K562 (cell line): ENCODE results near the gene SPIB. TPM values are rescaled to one million over a fixed set of nuclear protein-coding genes. Genes with fewer than 3 reads are reported as not detected.

ENCODE experiments used
- ATAC-seq: fragments of 200-7000 bp; cut with Tn5 transposase; 3 replicates; pipeline ENCODE4 v1.9.1; 2020; ENCODE audit warnings: moderate library complexity
- BruUV-seq: library from RNA; stranded (reverse); fragments of 400-500 nt; replicated peaks from 2 replicates; lab custom pipeline; 2021; lab: Mats Ljungman, UMichigan
- CTCF ChIA-PET: fragments of 300-600 bp; formaldehyde crosslinking; extraction: SDS; loops from one replicate; lab custom pipeline; 2021; ENCODE audit warnings: low intra/inter-chr PET ratio; lab: Yijun Ruan, JAX
- POLR2A ChIA-PET: fragments of 300-600, 350-650 bp; sonication (Branson Sonifier 250); formaldehyde crosslinking; extraction: SDS; loops from one replicate; lab custom pipeline; 2021; ENCODE audit warnings: antibody characterized with exemption, inconsistent platforms; lab: Yijun Ruan, JAX
- DNase-seq, 4 experiments: peaks; one replicate each; pipeline versions ENCODE4 v3.0.0 to v3.0.0-alpha.2; 2011 to 2018; ENCODE audit warnings: low spot score in 3 of 4, mixed read lengths in 3 of 4; ENCODE audit errors: extremely low read depth in 1 of 4
- FAIRE-seq: peaks from 2 replicates; lab custom pipeline; 2011; peaks lifted over from hg19 to GRCh38; lab: Jason Lieb, UNC
- H2AFZ ChIP-seq: 2 replicates; pipeline ENCODE4 v1.6.0; 2011; ENCODE audit warnings: low read depth, low read length, control low read depth, inconsistent platforms
- H3K27ac ChIP-seq: fragments of 200-600 bp; 3 replicates; pipeline ENCODE4 v1.8.0; 2011; ENCODE audit warnings: low read depth, mild to moderate bottlenecking, control low read depth, inconsistent platforms, low read length, moderate library complexity, mixed read lengths; ENCODE audit errors: extremely low read depth
- H3K27me3 ChIP-seq, 2 experiments: fragments of 300-600 bp in 1 of 2; 2 replicates in 1 of 2; 3 replicates in 1 of 2; pipeline versions ENCODE4 v1.6.0 to v1.8.0; 2011; ENCODE audit warnings: inconsistent platforms in 2 of 2, low read length in 2 of 2, mild to moderate bottlenecking in 1 of 2, mixed read lengths in 1 of 2, moderate library complexity in 1 of 2; ENCODE audit not compliant: control insufficient read depth in 2 of 2, insufficient read depth in 2 of 2
- H3K36me3 ChIP-seq: fragments of 300-600 bp; 3 replicates; pipeline ENCODE4 v1.8.0; 2011; ENCODE audit warnings: mild to moderate bottlenecking, low read length, inconsistent platforms; ENCODE audit not compliant: control insufficient read depth, insufficient read depth
- H3K4me1 ChIP-seq, 2 experiments: fragments of 200-600 bp in 1 of 2; replicated peaks in 1 of 2; 2 replicates in 1 of 2; 3 replicates in 1 of 2; pipeline versions ENCODE4 v1.5.1 to v1.8.0; 2011; ENCODE audit warnings: inconsistent platforms in 2 of 2, low read length in 2 of 2, mild to moderate bottlenecking in 1 of 2, mixed read lengths in 1 of 2, moderate library complexity in 1 of 2; ENCODE audit not compliant: control insufficient read depth in 2 of 2, insufficient read depth in 2 of 2
- H3K4me2 ChIP-seq: 2 replicates; pipeline ENCODE4 v1.6.1; 2011; ENCODE audit warnings: low read length, control low read depth, inconsistent platforms, mixed read lengths; ENCODE audit not compliant: insufficient read depth
- H3K4me3 ChIP-seq: fragments of 200-600 bp; sonication (generic), shearing (Covaris generic); 2 replicates; pipeline ENCODE4 v1.5.1; 2016; ENCODE audit warnings: control low read depth, inconsistent platforms
- H3K79me2 ChIP-seq: fragments of 200-600 bp; 3 replicates; pipeline ENCODE4 v1.8.0; 2011; ENCODE audit warnings: low read length, inconsistent platforms; ENCODE audit not compliant: control insufficient read depth, insufficient read depth
- H3K9ac ChIP-seq, 2 experiments: 2 replicates each; pipeline versions ENCODE4 v1.6.0 to v1.6.1; 2011; ENCODE audit warnings: low read depth in 2 of 2, low read length in 2 of 2, control low read depth in 1 of 2, inconsistent platforms in 1 of 2, mild to moderate bottlenecking in 1 of 2, mixed read lengths in 1 of 2; ENCODE audit not compliant: insufficient read depth in 1 of 2
- H3K9me1 ChIP-seq: one replicate; pipeline ENCODE4 v1.6.0; 2011; ENCODE audit warnings: inconsistent platforms, mild to moderate bottlenecking, low read length, moderate library complexity; ENCODE audit not compliant: control insufficient read depth, insufficient read depth
- H3K9me3 ChIP-seq: replicated peaks from 2 replicates; pipeline ENCODE4 v1.5.1; 2011; ENCODE audit warnings: low read depth, low read length, inconsistent platforms; ENCODE audit not compliant: control insufficient read depth, insufficient read depth
- H4K20me1 ChIP-seq: replicated peaks from 2 replicates; pipeline ENCODE4 v1.6.1; 2011; ENCODE audit warnings: low read length, inconsistent platforms, mixed read lengths; ENCODE audit not compliant: control insufficient read depth, insufficient read depth
- CEBPB ChIP-seq: fragments of 450-650 bp; IDR thresholded peaks from 2 replicates; pipeline ENCODE4 v1.6.1; 2016; ENCODE audit warnings: missing genetic modification characterization, missing compliant biosample characterization
- EGR1 ChIP-seq: fragments of 450-650 bp; conservative IDR thresholded peaks from 2 replicates; pipeline ENCODE4 v1.6.1; 2017; ENCODE audit warnings: mild to moderate bottlenecking
- ELF1 ChIP-seq: fragments of 200-800 bp; sonication (Bioruptor generic); IDR thresholded peaks from 2 replicates; pipeline ENCODE4 v1.6.1; 2016; ENCODE audit warnings: missing genetic modification characterization, missing compliant biosample characterization
- HDAC1 ChIP-seq, 2 experiments: fragments of 450-650 bp; IDR thresholded peaks; 2 replicates each; pipeline ENCODE4 v1.6.1; 2016 to 2017; ENCODE audit warnings: inconsistent platforms in 1 of 2, mild to moderate bottlenecking in 1 of 2, moderate library complexity in 1 of 2
- HOMEZ ChIP-seq: fragments of 250-450 bp; sonication (Bioruptor Pico); IDR thresholded peaks from 2 replicates; pipeline ENCODE4 v1.4.0; 2020; ENCODE audit warnings: mild to moderate bottlenecking, moderate library complexity
- HOXB6 ChIP-seq: fragments of 250-450 bp; sonication (Bioruptor Pico); IDR thresholded peaks from 2 replicates; pipeline ENCODE4 v1.5.1; 2022; ENCODE audit warnings: mild to moderate bottlenecking, borderline replicate concordance
- KDM1A ChIP-seq, 2 experiments: fragments of 450-650 bp; IDR thresholded peaks; 2 replicates each; pipeline ENCODE4 v1.6.1; 2016; ENCODE audit warnings: mild to moderate bottlenecking in 2 of 2
- MTA2 ChIP-seq: fragments of 450-650 bp; IDR thresholded peaks from 2 replicates; pipeline ENCODE4 v1.6.1; 2016; ENCODE audit warnings: low read depth
- POLR2A ChIP-seq: fragments of 450-650 bp; conservative IDR thresholded peaks from 2 replicates; pipeline ENCODE4 v1.6.1; 2016
- PYGO2 ChIP-seq: fragments of 450-650 bp; IDR thresholded peaks from 2 replicates; pipeline ENCODE4 v1.6.1; 2016; ENCODE audit warnings: mild to moderate bottlenecking, missing genetic modification characterization, moderate library complexity, missing compliant biosample characterization
- RBFOX2 ChIP-seq: fragments of 200-400 bp; formaldehyde crosslinking; IDR thresholded peaks from 2 replicates; pipeline ENCODE4 v1.6.1; 2017; ENCODE audit warnings: low read depth, mild to moderate bottlenecking, low read length, moderate library complexity
- TAF15 ChIP-seq: fragments of 200-400 bp; formaldehyde crosslinking; IDR thresholded peaks from 2 replicates; pipeline ENCODE4 v1.6.1; 2017; ENCODE audit warnings: mild to moderate bottlenecking, low read depth, low read length, moderate library complexity
- ZBTB2 ChIP-seq: fragments of 450-650 bp; IDR thresholded peaks from 2 replicates; pipeline ENCODE4 v1.6.1; 2016; ENCODE audit warnings: antibody characterized with exemption
- ZBTB7A ChIP-seq: IDR thresholded peaks from 2 replicates; pipeline ENCODE4 v1.6.1; 2011; ENCODE audit warnings: low read depth, mild to moderate bottlenecking, low read length, moderate library complexity, borderline replicate concordance; ENCODE audit not compliant: control insufficient read depth
- ZNF134 ChIP-seq: fragments of 250-450 bp; sonication (Bioruptor Pico); conservative IDR thresholded peaks from 2 replicates; pipeline ENCODE4 v1.4.0; 2020
- ZNF551 ChIP-seq: fragments of 250-450 bp; sonication (Bioruptor Pico); IDR thresholded peaks from 2 replicates; pipeline ENCODE4 v1.5.0; 2021; ENCODE audit warnings: mild to moderate bottlenecking, moderate library complexity
- ZNF740 ChIP-seq, 3 experiments: fragments of 200-800 bp in 1 of 3; sonication (Bioruptor generic) in 1 of 3; sonication (generic) in 1 of 3; formaldehyde crosslinking in 1 of 3; IDR thresholded peaks; 2 replicates each; pipeline versions ENCODE4 v1.6.1 to v1.8.0; 2016 to 2022; ENCODE audit warnings: mild to moderate bottlenecking in 2 of 3, missing compliant biosample characterization in 2 of 3, missing genetic modification characterization in 2 of 3, missing genetic modification reagents in 1 of 3
- ZNF778 ChIP-seq: fragments of 450-650 bp; formaldehyde crosslinking; IDR thresholded peaks from 2 replicates; pipeline ENCODE4 v1.4.0; 2020; ENCODE audit warnings: mild to moderate bottlenecking, moderate library complexity
- WGBS: fragments of 100-300 bp; shearing (Covaris generic); methylation state at CpG from one replicate; pipeline ENCODE4 v1.1.6; 2016; ENCODE audit warnings: low coverage, mixed read lengths; ENCODE audit not compliant: insufficient coverage; ENCODE audit errors: missing lambda C conversion rate; 5-methylcytosine and 5-hydroxymethylcytosine counted together
- in situ Hi-C: fragments of 300-500 bp; cut with MboI; formaldehyde crosslinking; loops from 4 replicates; pipeline ENCODE4 v1.15.0; 2018; ENCODE audit warnings: inconsistent platforms, mixed read lengths
- intact Hi-C: fragments of 100-400 bp; cut with micrococcal nuclease; formaldehyde crosslinking; loops from 2 replicates; pipeline ENCODE4 v1.14.2; 2022
- polyA plus RNA-seq, 8 experiments: library from polyadenylated mRNA; depleted of rRNA in 4 of 8; stranded (reverse) in 5 of 8; unstranded in 3 of 8; fragments of >200 nt; fragmentation: Nextera tagmentation in 2 of 8; fragmentation: Illumina TruSeq in 1 of 8; extraction: Ambion mirVana in 2 of 8; extraction: Trizol in 1 of 8; gene quantifications; 2 replicates each; pipeline versions ENCODE4 v1.2.1 to v1.2.3, GENCODE V29; 2011 to 2014; ENCODE audit warnings: inconsistent platforms in 1 of 8, missing spikeins in 1 of 8
- total RNA-seq, 7 experiments: library from RNA; depleted of rRNA in 6 of 7; stranded (reverse); fragments of >200 nt in 6 of 7; fragmentation: Illumina TruSeq in 2 of 7; extraction: Trizol in 2 of 7; gene quantifications; 2 replicates each; pipeline versions ENCODE4 v1.2.1 to v1.2.3, GENCODE V29; 2011 to 2021; ENCODE audit warnings: low replicate concordance in 1 of 7

SPIB gene
- total and polyA plus RNA-seq, 9 of the 15 experiments (the other 6 are each of a cell fraction or from before 2014, with no cell fraction given) = 0.06 to 1.0 (median 0.43) TPM; not detected in 1

DNA sequence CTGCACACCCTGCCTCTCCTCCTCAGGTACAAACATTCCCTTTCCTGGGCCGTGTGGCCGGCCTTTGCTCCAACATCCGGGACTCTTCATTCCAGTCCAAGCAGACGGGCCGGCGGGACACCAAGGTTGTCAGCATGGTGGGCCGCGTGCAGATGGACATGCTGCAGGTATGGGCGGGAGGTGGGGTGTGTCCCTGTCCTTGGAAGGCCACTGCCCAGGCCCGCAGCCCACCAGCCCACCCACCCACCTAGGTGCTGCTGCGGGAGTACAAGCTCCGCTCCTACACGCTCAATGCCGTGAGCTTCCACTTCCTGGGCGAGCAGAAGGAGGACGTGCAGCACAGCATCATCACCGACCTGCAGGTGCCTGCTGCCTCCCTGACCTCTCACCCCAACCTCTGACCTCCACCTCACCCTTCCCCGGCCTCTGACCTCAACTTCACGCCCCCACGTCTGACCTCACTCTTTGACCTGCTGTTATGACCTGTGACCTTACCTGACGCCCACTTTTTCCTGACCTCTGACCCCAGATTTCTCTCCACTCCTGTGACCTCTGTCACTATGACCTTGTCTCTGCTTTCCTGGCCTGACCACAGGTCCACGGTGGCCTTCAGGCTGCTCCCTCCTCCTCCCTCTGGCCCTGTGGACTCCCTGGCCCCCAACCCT is 12.4 kb upstream of the SPIB start:
- Histone ChIP-seq H3K79me2 (no peaks in the 10 kb centered on the region), H2AFZ (no peak overlapping the region), H4K20me1 (no peaks in the 10 kb centered on the region), H3K4me2 (no peak overlapping the region), H3K9me1 (no peaks in the 10 kb centered on the region), H3K9me3 (no peaks in the 10 kb centered on the region), H3K4me1 (peaks cover 0 to 20% of the 10 kb centered on the region in 2 experiments; a peak in 1 of 5 replicates), H3K36me3 (peaks cover 86% of the 10 kb centered on the region; the same call in 2 of the 3 replicates), H3K27ac (no peak overlapping the region), H3K4me3 (no peak overlapping the region), H3K9ac (no peak overlapping the region; a peak in 1 of 4 replicates), H3K27me3 (no peaks in the 10 kb centered on the region)
- no TSS peak for BruUV-seq
- FAIRE-seq = no peak
- intact Hi-C loops = no loop called here
- no peak for ATAC-seq
- DNase-seq = no peak
- 83% methylated on average over 16 of the region's 22 CpGs for WGBS
- POLR2A ChIA-PET = no interaction called here
- CTCF ChIA-PET = no interaction called here
- in situ Hi-C loops = no loop called here
- TF ChIP-seq PYGO2 (tag) = no peak
- no peak for TF ChIP-seq ZNF740 (CRISPR knock-in tag; IDR thresholded peaks at IDR 0.05)
- TF ChIP-seq ZNF740 (tag; IDR thresholded peaks at IDR 0.05) = no peak
- TF ChIP-seq MTA2 = no peak
- no peak for TF ChIP-seq ELF1 (tag)
- TF ChIP-seq HDAC1 (IDR thresholded peaks at IDR 0.05) = no peak
- no peak for TF ChIP-seq ZBTB2
- TF ChIP-seq ZNF551 = no peak
- no peak for TF ChIP-seq HOXB6 (CRISPR knock-in tag)
- no peak for TF ChIP-seq ZBTB7A
- no peak for TF ChIP-seq ZNF778 (CRISPR knock-in tag)
- TF ChIP-seq CEBPB (tag) = no peak
- TF ChIP-seq HOMEZ (CRISPR knock-in tag) = no peak
- TF ChIP-seq RBFOX2 = 0 out of 2 replicates have a peak, but pooled peaks have one; percentile 11
- TF ChIP-seq POLR2A = no peak
- TF ChIP-seq TAF15 = no peak
- peak; percentile 77 for TF ChIP-seq EGR1
- no peak for TF ChIP-seq ZNF134 (CRISPR knock-in tag)
- TF ChIP-seq KDM1A (IDR thresholded peaks at IDR 0.05) = peak; percentile 26 to 39; a peak in 3 of 4 replicates
